ENCODE results near the gene SGIP1. TPM values are rescaled to one million over a fixed set of nuclear protein-coding genes. Genes with fewer than 3 reads are reported as not detected.
"Not testable (repeated sequence)": the region's sequence is repeated elsewhere in the genome, so short reads cannot be mapped to it uniquely, and the experiment has no call there.

SGIP1 gene
- total RNA-seq, 2 experiments from 2014 or later = not detected

DNA sequence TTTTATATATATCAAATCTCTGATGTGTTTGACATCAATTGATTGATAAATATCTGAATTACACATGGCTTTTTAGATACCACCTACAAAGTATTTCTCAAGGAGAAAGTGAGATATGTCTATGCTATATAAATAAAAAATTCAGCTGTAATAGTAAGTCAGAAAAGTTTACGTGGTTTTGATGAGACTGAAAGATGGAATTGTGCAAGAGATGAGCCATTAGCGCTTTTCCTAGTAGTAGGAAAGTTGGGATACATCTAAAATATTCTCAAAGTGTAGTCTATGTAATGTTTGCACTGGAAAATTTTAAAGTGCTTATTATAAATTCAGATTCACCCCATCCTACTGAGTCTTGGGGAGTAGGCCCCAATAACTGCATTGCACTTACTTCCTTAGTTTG, 49.1 kb downstream of the SGIP1 start:
- Mint-ChIP-seq H3K4me3 (no peak overlapping the region), H3K27ac (no peak overlapping the region), H3K27me3 (peaks cover 34% of the 10 kb centered on the region), H3K4me1 (no peaks in the 10 kb centered on the region), H3K36me3 (no peaks in the 10 kb centered on the region), H3K9me3 (ENCODE audit: low read depth) (no peaks in the 10 kb centered on the region)
- ATAC-seq = no peak
- no peak for DNase-seq
- CTCF ChIA-PET = no interaction called here

DNA sequence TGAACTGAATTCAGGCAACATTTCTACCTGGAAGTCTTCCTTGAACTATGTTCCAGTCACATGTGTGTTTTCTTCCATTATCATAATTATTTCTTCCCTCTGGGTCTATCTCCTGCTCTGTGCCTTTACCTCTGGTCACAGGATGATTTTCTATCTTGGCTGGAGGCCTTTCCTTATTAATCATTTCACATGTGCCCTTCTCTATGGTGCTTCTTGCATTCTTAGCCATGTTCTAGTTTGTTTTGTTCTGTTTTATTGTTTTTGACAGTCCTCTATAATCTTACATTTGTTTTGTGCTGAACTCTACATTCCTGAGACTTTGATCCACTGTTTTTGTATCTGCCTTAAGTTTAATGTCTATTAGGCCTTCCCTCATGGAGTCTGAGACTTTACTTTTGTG, 51.0 kb downstream of the SGIP1 start:
- Mint-ChIP-seq H3K9me3 (ENCODE audit: low read depth) (no peaks in the 10 kb centered on the region), H3K36me3 (no peaks in the 10 kb centered on the region), H3K27ac (no peak overlapping the region), H3K4me3 (no peak overlapping the region), H3K27me3 (peaks cover 30% of the 10 kb centered on the region), H3K4me1 (no peaks in the 10 kb centered on the region)
- no peak for ATAC-seq
- CTCF ChIA-PET = no interaction called here
- no peak for DNase-seq

DNA sequence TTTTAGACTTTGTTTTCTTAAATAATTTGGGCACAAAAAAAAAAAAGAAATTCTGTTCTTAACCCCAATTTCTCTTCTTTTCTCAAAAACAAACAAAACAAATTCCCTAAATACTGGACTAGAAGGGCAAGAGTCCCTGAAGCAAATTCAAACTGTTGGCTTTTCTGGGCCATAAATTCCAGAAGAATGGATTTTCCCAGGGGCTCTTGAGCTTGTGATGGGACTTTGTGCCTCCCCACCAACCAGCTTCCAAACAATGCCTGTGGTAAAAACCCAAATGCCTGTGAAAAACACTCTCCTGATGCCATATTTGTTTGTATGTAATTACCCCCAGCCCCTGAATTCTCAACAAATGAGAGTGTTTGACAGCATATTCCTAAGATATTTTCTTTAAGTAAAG, 55.4 kb downstream of the SGIP1 start:
- Mint-ChIP-seq H3K36me3 (no peaks in the 10 kb centered on the region), H3K27ac (no peak overlapping the region), H3K9me3 (ENCODE audit: low read depth) (no peaks in the 10 kb centered on the region), H3K4me3 (no peak overlapping the region), H3K27me3 (peaks cover 15% of the 10 kb centered on the region), H3K4me1 (no peaks in the 10 kb centered on the region)
- no peak for DNase-seq
- CTCF ChIA-PET = no interaction called here
- no peak for ATAC-seq

GRCh38 chr1:66592106-66592507, 58.2 kb downstream of the SGIP1 start:
- H3K36me3 Mint-ChIP-seq; H3K4me3 Mint-ChIP-seq; H3K9me3 Mint-ChIP-seq (ENCODE audit: low read depth); H3K4me1 Mint-ChIP-seq; CTCF ChIA-PET; DNase-seq; ATAC-seq; H3K27ac Mint-ChIP-seq: not testable (repeated sequence)
- H3K27me3 Mint-ChIP-seq = peaks cover 18% of the 10 kb centered on the region

DNA sequence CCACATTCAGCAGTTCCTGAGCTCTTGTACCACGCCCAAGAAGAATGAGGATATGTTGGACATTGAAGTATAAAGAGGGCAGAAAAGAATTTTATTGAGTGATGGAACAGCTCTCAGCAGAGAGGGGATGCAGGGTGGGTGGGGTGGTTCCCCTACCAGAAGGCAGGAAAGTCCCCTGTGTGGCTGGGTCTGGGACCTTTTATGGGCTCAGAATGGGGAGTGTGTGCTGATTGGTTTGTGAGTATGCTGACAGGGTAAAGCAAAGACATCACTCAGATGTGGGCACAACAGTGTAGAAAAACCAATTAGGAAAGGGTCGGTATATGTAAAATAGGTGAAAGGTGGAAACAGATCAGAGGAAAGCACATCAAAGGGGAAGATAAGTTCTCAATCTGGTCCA, 62.2 kb downstream of the SGIP1 start:
- ATAC-seq (no peak), DNase-seq (no peak)
- H3K4me1 Mint-ChIP-seq = no peaks in the 10 kb centered on the region
- no peaks in the 10 kb centered on the region for H3K9me3 Mint-ChIP-seq (ENCODE audit: low read depth)
- H3K27me3 Mint-ChIP-seq = peaks cover 22% of the 10 kb centered on the region
- H3K27ac Mint-ChIP-seq = no peak overlapping the region
- no peaks in the 10 kb centered on the region for H3K36me3 Mint-ChIP-seq
- H3K4me3 Mint-ChIP-seq = no peak overlapping the region
- CTCF ChIA-PET = no interaction called here

GRCh38 chr1:66597500-66597899, 63.5 kb downstream of the SGIP1 start:
- H3K27ac Mint-ChIP-seq = no peak overlapping the region
- H3K27me3 Mint-ChIP-seq = peaks cover 22% of the 10 kb centered on the region
- no peaks in the 10 kb centered on the region for H3K4me1 Mint-ChIP-seq
- no peak for DNase-seq
- H3K36me3 Mint-ChIP-seq = no peaks in the 10 kb centered on the region
- H3K4me3 Mint-ChIP-seq = no peak overlapping the region
- CTCF ChIA-PET = no interaction called here
- H3K9me3 Mint-ChIP-seq (ENCODE audit: low read depth) = no peaks in the 10 kb centered on the region
- ATAC-seq = no peak

DNA sequence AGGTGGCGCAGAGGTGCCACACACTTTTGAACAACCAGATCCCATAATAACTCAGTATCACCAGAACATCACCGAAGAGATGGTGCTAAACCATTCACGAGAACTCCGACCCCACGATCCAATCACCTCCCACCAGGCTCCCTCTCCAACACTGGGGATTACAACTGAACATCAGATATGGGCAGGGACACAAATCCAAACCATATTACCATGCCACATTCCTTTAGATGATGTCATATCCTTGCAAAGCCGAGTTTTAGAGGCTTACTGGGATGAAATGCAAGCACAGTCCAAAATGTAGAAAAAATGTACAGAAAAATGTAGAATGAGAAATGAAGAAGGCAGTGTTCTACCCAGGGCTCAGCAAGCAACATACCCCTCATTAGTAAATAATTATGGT, 64.7 kb downstream of the SGIP1 start:
- Mint-ChIP-seq H3K27me3 (peaks cover 22% of the 10 kb centered on the region), H3K36me3 (no peaks in the 10 kb centered on the region), H3K4me1 (no peaks in the 10 kb centered on the region), H3K27ac (no peak overlapping the region), H3K4me3 (no peak overlapping the region), H3K9me3 (ENCODE audit: low read depth) (no peaks in the 10 kb centered on the region)
- ATAC-seq (no peak), DNase-seq (no peak)
- CTCF ChIA-PET = no interaction called here

DNA sequence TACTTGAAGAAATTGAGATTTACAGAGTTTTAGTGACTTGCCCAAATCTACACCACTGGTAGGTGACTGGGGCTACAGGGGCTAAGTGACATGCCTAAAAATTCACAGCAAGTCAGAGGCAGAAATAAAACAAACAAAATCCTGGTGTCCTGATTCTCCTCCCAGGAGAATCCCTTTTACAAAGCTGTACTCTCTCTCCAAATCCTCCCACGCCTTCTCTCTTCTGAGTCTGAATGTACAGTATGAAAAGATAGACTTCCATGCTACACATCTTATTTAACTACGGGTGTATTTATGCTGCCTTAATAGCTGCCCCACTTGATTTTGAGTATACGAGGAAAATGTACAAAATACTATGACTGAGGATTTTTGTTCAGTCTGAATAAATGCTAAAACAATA, 65.4 kb downstream of the SGIP1 start:
- DNase-seq (no peak), ATAC-seq (no peak)
- Mint-ChIP-seq H3K36me3 (no peaks in the 10 kb centered on the region), H3K4me1 (no peaks in the 10 kb centered on the region), H3K27me3 (peaks cover 28% of the 10 kb centered on the region), H3K4me3 (no peak overlapping the region), H3K9me3 (ENCODE audit: low read depth) (no peaks in the 10 kb centered on the region), H3K27ac (no peak overlapping the region)
- CTCF ChIA-PET = no interaction called here

DNA sequence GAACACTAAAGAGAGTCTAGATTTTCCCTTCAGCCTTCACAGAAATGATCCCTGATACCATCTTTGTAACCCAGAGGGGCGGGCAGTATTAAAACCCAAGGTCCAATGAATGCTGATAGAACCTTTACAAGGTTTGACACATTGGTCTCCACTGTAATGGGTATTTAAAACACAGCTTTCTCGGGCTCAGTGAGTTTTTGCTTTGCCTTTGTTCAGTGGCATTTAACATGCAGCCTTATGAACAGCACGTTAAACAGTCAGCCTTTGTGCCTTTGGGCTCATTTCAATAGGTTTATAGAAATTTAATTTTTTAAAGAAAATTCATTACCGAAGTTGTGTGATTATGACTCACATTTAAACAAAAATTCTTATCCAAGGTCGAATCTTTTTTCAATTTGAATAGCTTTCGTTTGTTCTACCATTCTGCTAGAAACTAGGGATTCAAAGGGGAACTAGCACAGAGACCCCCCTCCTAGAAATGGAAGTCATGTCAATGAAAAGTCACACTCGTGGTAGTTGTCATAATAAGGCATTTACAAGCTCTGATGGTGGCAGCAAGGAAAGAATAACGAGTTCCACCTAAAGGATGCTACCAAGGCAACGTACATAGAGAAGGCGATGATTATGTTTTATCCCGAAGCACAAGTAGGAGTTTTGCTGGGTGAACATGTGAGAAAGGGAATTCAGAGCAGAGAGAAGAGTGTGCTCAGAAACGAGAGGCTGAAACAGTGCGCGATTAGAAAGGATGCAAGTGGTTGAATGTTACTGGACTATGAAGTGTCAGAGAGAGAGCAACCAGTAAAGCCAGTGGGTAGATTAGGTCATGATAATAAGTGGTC, 66.2 kb downstream of the SGIP1 start:
- Mint-ChIP-seq H3K4me3 (no peak overlapping the region), H3K9me3 (ENCODE audit: low read depth) (no peaks in the 10 kb centered on the region), H3K27ac (no peak overlapping the region), H3K27me3 (peaks cover 23% of the 10 kb centered on the region), H3K4me1 (no peaks in the 10 kb centered on the region), H3K36me3 (no peaks in the 10 kb centered on the region)
- DNase-seq (no peak), ATAC-seq (no peak)
- CTCF ChIA-PET = no interaction called here

DNA sequence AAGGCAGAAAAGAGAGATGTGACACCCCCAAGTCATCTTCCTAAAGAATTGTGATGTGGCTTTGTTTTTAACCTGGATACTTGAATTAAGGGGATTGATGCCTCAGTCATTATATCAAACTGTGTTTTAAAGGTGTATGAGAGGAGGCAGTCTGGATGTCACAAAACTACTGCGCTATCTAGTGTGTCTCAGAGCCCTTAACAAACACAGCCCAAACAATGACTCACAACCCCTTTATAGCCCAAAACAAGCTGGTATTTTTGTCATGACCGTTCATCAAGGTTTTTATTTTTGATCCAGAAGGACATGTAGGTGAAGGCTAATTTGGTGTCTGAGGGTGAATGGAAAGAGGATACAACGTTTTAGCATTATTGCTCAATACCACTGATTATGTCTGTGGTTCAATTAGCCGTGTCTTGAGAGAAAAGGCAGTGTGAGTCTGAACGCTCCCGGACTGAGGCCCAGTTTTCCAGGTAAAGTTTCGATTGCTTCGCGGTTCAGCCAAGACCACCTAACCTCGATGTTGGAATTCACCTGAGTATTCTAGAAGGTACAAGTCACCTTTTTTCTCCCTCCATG, 71.6 kb downstream of the SGIP1 start:
- Mint-ChIP-seq H3K4me3 (no peak overlapping the region), H3K27ac (no peak overlapping the region), H3K9me3 (ENCODE audit: low read depth) (no peaks in the 10 kb centered on the region), H3K36me3 (no peaks in the 10 kb centered on the region), H3K27me3 (peaks cover 19% of the 10 kb centered on the region), H3K4me1 (no peaks in the 10 kb centered on the region)
- CTCF ChIA-PET = no interaction called here
- ATAC-seq (no peak), DNase-seq (no peak)

- Mint-ChIP-seq H3K4me1 (no peaks in the 10 kb centered on the region), H3K4me3 (no peak overlapping the region), H3K27ac (no peak overlapping the region), H3K27me3 (peaks cover 23% of the 10 kb centered on the region), H3K9me3 (ENCODE audit: low read depth) (no peaks in the 10 kb centered on the region), H3K36me3 (no peaks in the 10 kb centered on the region)
- DNase-seq (no peak), ATAC-seq (no peak)
- CTCF ChIA-PET = no interaction called here
Observed at GRCh38 chr1:66606362-66607065, 72.6 kb downstream of the SGIP1 start.

- ATAC-seq = no peak
- Mint-ChIP-seq H3K4me3 (no peak overlapping the region), H3K27me3 (peaks cover 29% of the 10 kb centered on the region), H3K9me3 (ENCODE audit: low read depth) (no peaks in the 10 kb centered on the region), H3K4me1 (no peaks in the 10 kb centered on the region), H3K27ac (no peak overlapping the region), H3K36me3 (no peaks in the 10 kb centered on the region)
- CTCF ChIA-PET = no interaction called here
- DNase-seq = no peak
Observed at GRCh38 chr1:66607458-66607857, 73.5 kb downstream of the SGIP1 start.

- Mint-ChIP-seq H3K27ac (no peak overlapping the region), H3K9me3 (ENCODE audit: low read depth) (no peaks in the 10 kb centered on the region), H3K4me3 (no peak overlapping the region), H3K27me3 (peaks cover 32% of the 10 kb centered on the region), H3K36me3 (no peaks in the 10 kb centered on the region), H3K4me1 (no peaks in the 10 kb centered on the region)
- CTCF ChIA-PET = no interaction called here
- DNase-seq = no peak
- no peak for ATAC-seq
Observed at GRCh38 chr1:66613187-66613586, 79.2 kb downstream of the SGIP1 start.

Data from activated CD8-positive, alpha-beta memory T cell treated with anti-CD3 and anti-CD28 coated beads, Interleukin-2, amount 10 ng/mL, durations not matched to agents 7 days and 5 days (primary cell).